Parietal lobe (tissue), 1 donor: ENCODE results near the gene BOLA3. TPM values are rescaled to one million over a fixed set of nuclear protein-coding genes. Genes with fewer than 3 reads are reported as not detected.

Source experiments
- total RNA-seq: library from RNA; depleted of rRNA; stranded (reverse); fragments of >200 nt; gene quantifications from one replicate; pipeline ENCODE4 v1.2.3, GENCODE V29; 2014

Gene BOLA3, protein sequence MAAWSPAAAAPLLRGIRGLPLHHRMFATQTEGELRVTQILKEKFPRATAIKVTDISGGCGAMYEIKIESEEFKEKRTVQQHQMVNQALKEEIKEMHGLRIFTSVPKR
- total RNA-seq: 11.3 TPM

DNA sequence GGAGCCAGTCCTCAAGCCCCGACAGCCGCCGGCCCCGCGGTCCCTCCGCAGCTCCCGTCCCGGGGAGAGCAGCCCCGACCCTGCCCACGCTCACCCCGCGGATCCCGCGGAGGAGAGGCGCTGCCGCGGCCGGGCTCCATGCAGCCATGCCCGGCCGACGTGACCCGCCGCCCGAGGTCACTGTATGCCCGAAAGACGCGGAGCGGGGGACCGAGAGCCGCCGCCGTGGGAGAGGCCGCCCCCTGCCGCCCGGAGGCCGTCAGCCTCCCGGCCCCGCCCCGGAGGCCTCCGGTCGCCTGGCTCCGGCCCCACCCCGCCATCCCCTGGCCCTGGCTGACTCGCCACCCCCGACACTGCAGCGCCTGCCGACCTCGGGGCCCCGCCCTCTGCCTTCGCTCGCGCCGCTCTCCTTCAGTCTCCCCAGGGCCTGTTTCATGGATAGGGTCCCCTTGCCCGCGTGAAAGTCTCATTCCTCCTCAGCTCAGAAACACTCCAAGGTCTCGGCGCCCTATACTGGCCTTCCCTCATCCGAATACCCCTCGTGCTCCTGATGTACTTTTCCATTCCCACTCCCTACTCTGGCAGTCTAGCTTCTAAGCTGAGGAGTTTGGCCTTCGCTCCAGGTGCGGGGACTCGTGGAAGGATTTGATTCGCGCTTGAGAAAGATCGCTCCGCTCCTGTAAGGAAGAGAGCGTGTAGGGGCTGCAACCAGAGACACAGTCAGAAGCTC, at the start of gene BOLA3:
BOLA3 (minus strand) TSS at position 186 of the 730 bp plus-strand sequence; CDS start at position 148, 38 bp downstream.

GRCh38 chr2:74178211-74179062, 30.7 kb upstream of the BOLA3 start, which contains the start of gene MOB1A:
TSS of gene MOB1A (minus strand) at chr2:74178879. CDS start at chr2:74178674, 205 bp downstream.

Other genes starting within 250 kb of the BOLA3 start
- gene DGUOK, start 221.0 kb downstream of the BOLA3 start, total RNA-seq: 56.3 TPM
- gene TET3, start 163.0 kb downstream of the BOLA3 start, total RNA-seq: 35.7 TPM
- gene MOB1A, start 31.0 kb upstream of the BOLA3 start, total RNA-seq: 40.7 TPM
- 26.3 TPM for gene MTHFD2, start 50.7 kb upstream of the BOLA3 start, total RNA-seq
- gene SLC4A5, start 195.5 kb upstream of the BOLA3 start, total RNA-seq: 13.8 TPM
- 142 TPM for gene DCTN1, start 232.4 kb upstream of the BOLA3 start, total RNA-seq